ENCODE data around the gene HLA-DPB1.

Gene HLA-DPB1

GRCh38 chr6:33116841-33117711 lies 41.3 kb downstream of the HLA-DPB1 start:
- H3K4me1 ChIP-seq (ENCODE audit: control insufficient read depth, insufficient read depth, low read length), result peaks cover 4% of the 10 kb centered on the region
- no peaks in the 10 kb centered on the region for H3K9me3 ChIP-seq (ENCODE audit: control insufficient read depth, insufficient read depth, low read length)
- no CpG with 5 or more reads among the region's 32 CpGs for WGBS (ENCODE audit: insufficient coverage, insufficient read length)
- H3K4me3 ChIP-seq (ENCODE audit: low read length), result peak overlapping the region; percentile 57
- H3K36me3 ChIP-seq (ENCODE audit: control insufficient read depth, insufficient read depth, low read length), result no peaks in the 10 kb centered on the region
- H3K27ac ChIP-seq (ENCODE audit: low read length), result peak overlapping the region; percentile 14
- H3K27me3 ChIP-seq (ENCODE audit: control insufficient read depth, insufficient read depth, low read length), result no peaks in the 10 kb centered on the region
- no peak for DNase-seq (ENCODE audit: low read depth, low spot score)

GRCh38 chr6:33117811-33118277 lies 42.1 kb downstream of the HLA-DPB1 start:
- WGBS (ENCODE audit: insufficient coverage, insufficient read length), result no CpG with 5 or more reads among the region's 9 CpGs
- H3K4me3 ChIP-seq (ENCODE audit: low read length), result peak overlapping the region; percentile 57; the same call in 1 of the 2 replicates
- no peak for DNase-seq (ENCODE audit: low read depth, low spot score)
- no peaks in the 10 kb centered on the region for H3K27me3 ChIP-seq (ENCODE audit: control insufficient read depth, insufficient read depth, low read length)
- peak overlapping the region; percentile 14 for H3K27ac ChIP-seq (ENCODE audit: low read length)
- peaks cover 4% of the 10 kb centered on the region for H3K4me1 ChIP-seq (ENCODE audit: control insufficient read depth, insufficient read depth, low read length)
- peaks cover 3% of the 10 kb centered on the region; the same call in 1 of the 2 replicates for H3K36me3 ChIP-seq (ENCODE audit: control insufficient read depth, insufficient read depth, low read length)
- no peaks in the 10 kb centered on the region for H3K9me3 ChIP-seq (ENCODE audit: control insufficient read depth, insufficient read depth, low read length)

GRCh38 chr6:33118525-33119123 lies 42.8 kb downstream of the HLA-DPB1 start:
- Histone ChIP-seq H3K4me3 (ENCODE audit: low read length) (peak overlapping the region; percentile 46; the same call in 1 of the 2 replicates), H3K36me3 (ENCODE audit: control insufficient read depth, insufficient read depth, low read length) (peaks cover 3% of the 10 kb centered on the region; the same call in 1 of the 2 replicates), H3K4me1 (ENCODE audit: control insufficient read depth, insufficient read depth, low read length) (peaks cover 3% of the 10 kb centered on the region), H3K9me3 (ENCODE audit: control insufficient read depth, insufficient read depth, low read length) (peaks cover 6% of the 10 kb centered on the region), H3K27ac (ENCODE audit: low read length) (no peak overlapping the region), H3K27me3 (ENCODE audit: control insufficient read depth, insufficient read depth, low read length) (no peaks in the 10 kb centered on the region)
- no peak for DNase-seq (ENCODE audit: low read depth, low spot score)
- WGBS (ENCODE audit: insufficient coverage, insufficient read length), result no CpG with 5 or more reads among the region's 3 CpGs

GRCh38 chr6:33120001-33120400 lies 44.2 kb downstream of the HLA-DPB1 start:
- H3K27me3 ChIP-seq (ENCODE audit: control insufficient read depth, insufficient read depth, low read length), result no peaks in the 10 kb centered on the region
- H3K36me3 ChIP-seq (ENCODE audit: control insufficient read depth, insufficient read depth, low read length), result peaks cover 9% of the 10 kb centered on the region; the same call in 1 of the 2 replicates
- H3K27ac ChIP-seq (ENCODE audit: low read length), result no peak overlapping the region
- no peak for DNase-seq (ENCODE audit: low read depth, low spot score)
- H3K9me3 ChIP-seq (ENCODE audit: control insufficient read depth, insufficient read depth, low read length), result peaks cover 8% of the 10 kb centered on the region
- peaks cover 2% of the 10 kb centered on the region; the same call in 1 of the 2 replicates for H3K4me1 ChIP-seq (ENCODE audit: control insufficient read depth, insufficient read depth, low read length)
- no CpG with 5 or more reads among the region's 3 CpGs for WGBS (ENCODE audit: insufficient coverage, insufficient read length)
- no peak overlapping the region for H3K4me3 ChIP-seq (ENCODE audit: low read length)

- peaks cover 8% of the 10 kb centered on the region for H3K9me3 ChIP-seq (ENCODE audit: control insufficient read depth, insufficient read depth, low read length)
- peaks cover 2% of the 10 kb centered on the region; the same call in 1 of the 2 replicates for H3K4me1 ChIP-seq (ENCODE audit: control insufficient read depth, insufficient read depth, low read length)
- H3K36me3 ChIP-seq (ENCODE audit: control insufficient read depth, insufficient read depth, low read length), result peaks cover 10% of the 10 kb centered on the region; the same call in 1 of the 2 replicates
- no peak for DNase-seq (ENCODE audit: low read depth, low spot score)
- no peaks in the 10 kb centered on the region for H3K27me3 ChIP-seq (ENCODE audit: control insufficient read depth, insufficient read depth, low read length)
- H3K27ac ChIP-seq (ENCODE audit: low read length), result no peak overlapping the region
- WGBS (ENCODE audit: insufficient coverage, insufficient read length), result no CpG with 5 or more reads among the region's 6 CpGs
- H3K4me3 ChIP-seq (ENCODE audit: low read length), result no peak overlapping the region
Measured at GRCh38 chr6:33123181-33123580, 47.4 kb downstream of the HLA-DPB1 start.

GRCh38 chr6:33123732-33124524 lies 48.1 kb downstream of the HLA-DPB1 start:
- Histone ChIP-seq H3K4me3 (ENCODE audit: low read length) (no peak overlapping the region), H3K27me3 (ENCODE audit: control insufficient read depth, insufficient read depth, low read length) (no peaks in the 10 kb centered on the region), H3K4me1 (ENCODE audit: control insufficient read depth, insufficient read depth, low read length) (peaks cover 2% of the 10 kb centered on the region; the same call in 1 of the 2 replicates), H3K36me3 (ENCODE audit: control insufficient read depth, insufficient read depth, low read length) (peaks cover 16% of the 10 kb centered on the region), H3K27ac (ENCODE audit: low read length) (no peak overlapping the region), H3K9me3 (ENCODE audit: control insufficient read depth, insufficient read depth, low read length) (peaks cover 8% of the 10 kb centered on the region)
- no peak for DNase-seq (ENCODE audit: low read depth, low spot score)
- no CpG with 5 or more reads among the region's 20 CpGs for WGBS (ENCODE audit: insufficient coverage, insufficient read length)

GRCh38 chr6:33124525-33124901 lies 48.7 kb downstream of the HLA-DPB1 start:
- H3K4me3 ChIP-seq (ENCODE audit: low read length), result no peak overlapping the region
- no CpG with 5 or more reads among the region's 4 CpGs for WGBS (ENCODE audit: insufficient coverage, insufficient read length)
- H3K27me3 ChIP-seq (ENCODE audit: control insufficient read depth, insufficient read depth, low read length), result no peaks in the 10 kb centered on the region
- H3K9me3 ChIP-seq (ENCODE audit: control insufficient read depth, insufficient read depth, low read length), result peaks cover 8% of the 10 kb centered on the region
- no peak overlapping the region for H3K27ac ChIP-seq (ENCODE audit: low read length)
- H3K4me1 ChIP-seq (ENCODE audit: control insufficient read depth, insufficient read depth, low read length), result peaks cover 2% of the 10 kb centered on the region; the same call in 1 of the 2 replicates
- peaks cover 18% of the 10 kb centered on the region for H3K36me3 ChIP-seq (ENCODE audit: control insufficient read depth, insufficient read depth, low read length)
- no peak for DNase-seq (ENCODE audit: low read depth, low spot score)

- Histone ChIP-seq H3K27ac (ENCODE audit: low read length) (no peak overlapping the region), H3K4me3 (ENCODE audit: low read length) (no peak overlapping the region), H3K36me3 (ENCODE audit: control insufficient read depth, insufficient read depth, low read length) (peaks cover 18% of the 10 kb centered on the region), H3K9me3 (ENCODE audit: control insufficient read depth, insufficient read depth, low read length) (peaks cover 8% of the 10 kb centered on the region), H3K4me1 (ENCODE audit: control insufficient read depth, insufficient read depth, low read length) (peaks cover 2% of the 10 kb centered on the region; the same call in 1 of the 2 replicates), H3K27me3 (ENCODE audit: control insufficient read depth, insufficient read depth, low read length) (no peaks in the 10 kb centered on the region)
- no peak for DNase-seq (ENCODE audit: low read depth, low spot score)
- no CpG with 5 or more reads among the region's 4 CpGs for WGBS (ENCODE audit: insufficient coverage, insufficient read length)
Measured at GRCh38 chr6:33124947-33125346, 49.2 kb downstream of the HLA-DPB1 start.

- Histone ChIP-seq H3K9me3 (ENCODE audit: control insufficient read depth, insufficient read depth, low read length) (peaks cover 8% of the 10 kb centered on the region), H3K27me3 (ENCODE audit: control insufficient read depth, insufficient read depth, low read length) (no peaks in the 10 kb centered on the region), H3K27ac (ENCODE audit: low read length) (no peak overlapping the region), H3K4me3 (ENCODE audit: low read length) (no peak overlapping the region), H3K4me1 (ENCODE audit: control insufficient read depth, insufficient read depth, low read length) (no peaks in the 10 kb centered on the region), H3K36me3 (ENCODE audit: control insufficient read depth, insufficient read depth, low read length) (peaks cover 26% of the 10 kb centered on the region)
- DNase-seq (ENCODE audit: low read depth, low spot score), result no peak
- no CpG with 5 or more reads among the region's 5 CpGs for WGBS (ENCODE audit: insufficient coverage, insufficient read length)
Measured at GRCh38 chr6:33126101-33126714, 50.4 kb downstream of the HLA-DPB1 start.

Data from iPS DF 6.9 (cell line).